HG03135 (cell line): ENCODE measurements around the gene HPCAL1.

Experiments used
- ATAC-seq: cut with Tn5 transposase; IDR thresholded peaks from one replicate; pipeline ENCODE4 v1.9.1; 2021; ENCODE audit warnings: mild to moderate bottlenecking, moderate library complexity; ENCODE audit not compliant: unreplicated experiment

HPCAL1 gene

DNA sequence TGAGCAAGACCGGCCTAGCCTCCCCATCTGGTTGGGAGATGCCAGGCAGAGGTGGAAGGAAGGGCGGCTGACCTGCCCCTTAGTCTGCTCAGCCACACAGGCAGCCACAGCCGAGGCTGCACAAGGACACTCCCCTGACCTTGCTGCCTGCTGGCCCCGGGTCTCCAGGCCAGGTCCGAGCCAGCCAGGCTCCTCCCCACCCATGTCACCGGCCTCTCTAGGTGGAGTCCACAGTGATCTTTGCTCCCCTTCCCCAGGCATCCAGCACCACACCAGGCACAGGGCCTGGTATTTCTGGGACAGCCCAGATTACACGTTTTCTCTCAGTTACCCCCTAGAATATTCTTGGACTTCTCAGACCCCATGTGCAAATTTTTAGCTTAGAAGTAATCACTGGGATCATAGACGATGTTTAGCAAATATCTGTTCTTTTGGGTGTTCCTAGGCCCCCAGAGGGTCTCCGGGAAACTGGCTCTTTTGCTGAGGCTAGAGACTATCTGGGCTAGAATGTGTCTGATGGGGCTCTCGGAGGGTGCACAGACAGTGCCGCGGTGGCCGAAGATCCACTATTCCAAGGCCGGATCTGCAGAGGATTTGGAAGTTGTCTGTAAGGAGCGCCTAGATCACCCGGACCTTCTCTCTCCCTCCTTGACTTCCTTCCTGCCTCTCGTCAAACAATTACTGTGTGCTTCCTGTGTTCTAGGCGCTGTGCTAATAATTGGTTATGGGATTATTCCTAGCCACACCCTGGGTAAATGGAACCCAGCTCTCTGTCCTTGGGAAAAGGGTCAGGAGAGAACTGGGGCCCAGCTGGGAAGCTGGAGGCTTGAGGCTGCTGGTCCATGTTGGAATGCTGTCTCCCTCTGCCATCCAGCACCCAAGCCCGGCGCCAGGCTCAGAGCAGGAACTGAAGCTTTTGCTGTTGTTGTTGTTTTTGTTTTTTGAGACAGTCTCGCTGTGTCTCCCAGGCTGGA is 98.6 kb downstream of the HPCAL1 start:
- ATAC-seq = no peak

DNA sequence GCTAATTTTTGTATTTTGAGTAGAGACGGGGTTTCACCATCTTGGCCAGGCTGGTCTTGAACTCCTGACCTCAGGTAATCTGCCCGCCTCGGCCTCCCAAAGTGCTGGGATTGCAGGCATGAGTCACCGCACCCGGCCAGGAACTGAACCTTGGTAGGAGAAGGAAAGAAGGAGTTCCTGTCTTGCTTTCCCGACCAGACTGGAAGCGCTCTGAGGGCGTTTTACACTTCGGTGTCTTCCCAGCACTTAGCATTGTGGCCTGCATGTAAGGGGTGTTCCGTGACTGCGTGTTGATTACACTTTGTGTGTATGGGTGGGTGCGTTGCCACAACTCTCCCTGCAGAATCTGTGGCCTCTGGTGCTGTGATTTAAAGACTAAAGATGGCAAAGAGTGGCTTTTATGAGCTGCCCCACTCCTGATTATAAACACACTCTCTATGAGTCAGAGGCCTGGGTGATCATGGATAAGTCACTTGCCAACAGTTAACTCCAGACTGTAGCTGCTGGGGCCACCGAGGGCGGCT is 99.4 kb downstream of the HPCAL1 start:
- ATAC-seq = no peak

DNA sequence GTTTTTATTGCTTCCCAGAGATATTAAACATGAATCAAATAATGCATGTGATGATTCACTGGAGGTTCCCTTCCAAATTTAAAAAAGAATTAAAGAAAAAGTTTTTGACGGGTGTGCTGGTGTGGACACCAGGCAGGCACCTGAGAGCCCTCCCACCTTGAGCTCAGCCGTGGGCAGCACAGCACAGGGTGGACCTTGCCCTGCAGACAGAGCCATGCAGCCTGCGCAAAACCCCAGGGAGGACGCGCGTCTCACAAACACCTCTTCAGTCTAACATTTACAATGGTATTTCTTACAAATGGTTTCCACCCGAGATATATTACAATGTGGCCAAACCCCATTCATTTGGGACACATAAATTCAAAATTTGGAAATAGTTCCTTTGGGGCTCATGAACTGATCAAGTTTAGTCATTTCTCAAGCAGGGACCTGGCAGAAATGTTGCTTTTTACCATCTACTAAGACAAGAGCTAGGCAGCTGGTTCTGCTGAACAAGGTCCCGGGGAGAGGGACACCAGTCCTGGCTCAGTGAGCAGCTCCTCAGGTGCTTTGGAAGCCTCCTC is 100.0 kb downstream of the HPCAL1 start:
- no peak for ATAC-seq

DNA sequence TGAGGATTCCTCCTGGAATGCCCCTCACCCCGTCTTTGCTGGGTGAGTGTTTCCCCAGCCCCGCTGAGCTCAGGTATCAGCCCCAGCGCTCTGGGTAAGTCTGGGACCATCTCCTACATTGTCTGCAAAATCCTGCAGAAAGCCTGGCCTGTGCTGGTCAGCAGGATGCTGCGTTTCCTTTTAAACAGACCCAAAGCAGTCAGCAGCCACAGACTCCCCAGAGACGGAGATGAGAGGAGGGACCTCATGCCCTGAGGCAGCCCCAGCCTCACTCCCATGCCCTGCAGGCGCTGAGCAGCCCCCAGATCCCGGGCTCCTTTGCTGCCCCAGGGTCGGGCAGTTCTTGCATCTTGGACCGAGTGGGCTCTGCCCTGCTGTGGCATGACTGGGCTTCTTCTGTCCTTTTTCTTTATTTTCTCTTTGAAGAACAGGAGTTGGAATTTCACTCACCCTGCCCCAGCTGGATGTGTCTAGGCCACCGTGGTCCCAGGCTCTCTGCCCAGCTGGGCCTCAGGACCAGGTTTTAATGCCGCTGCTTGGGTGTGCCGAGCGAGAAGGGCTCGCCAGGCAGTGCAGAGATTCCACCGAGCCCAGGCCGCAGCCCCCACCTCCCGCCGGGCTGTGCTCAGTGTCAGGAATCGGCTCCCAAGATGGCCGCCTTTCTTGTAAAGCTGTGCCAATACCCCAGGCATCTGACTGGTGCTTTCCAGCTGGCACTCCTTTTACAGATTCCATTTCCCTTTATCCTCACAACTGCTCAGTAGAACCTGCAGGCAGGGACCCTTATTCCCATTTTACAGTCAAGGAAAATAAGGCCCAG is 101.8 kb downstream of the HPCAL1 start:
- no peak for ATAC-seq

DNA sequence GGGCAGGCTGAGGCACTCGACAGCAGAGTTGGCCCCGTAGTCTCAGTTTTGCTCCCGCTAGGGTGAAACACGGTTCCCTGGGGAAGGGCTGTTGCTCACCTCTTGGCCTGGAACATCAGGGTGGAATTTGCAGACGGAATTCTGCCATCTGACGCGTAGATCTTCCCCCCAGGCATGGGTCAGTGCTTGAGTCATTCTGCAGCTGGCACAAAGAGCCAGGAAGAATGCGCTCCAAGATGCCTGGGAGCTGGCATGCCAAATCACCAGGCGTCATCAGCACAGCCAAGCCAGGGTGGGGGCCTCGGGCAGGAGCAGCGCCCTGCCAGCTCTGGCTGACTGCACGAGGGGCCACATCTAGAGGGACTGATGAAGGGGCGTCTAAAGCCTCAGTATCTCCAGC is 102.7 kb downstream of the HPCAL1 start:
- ATAC-seq = no peak

DNA sequence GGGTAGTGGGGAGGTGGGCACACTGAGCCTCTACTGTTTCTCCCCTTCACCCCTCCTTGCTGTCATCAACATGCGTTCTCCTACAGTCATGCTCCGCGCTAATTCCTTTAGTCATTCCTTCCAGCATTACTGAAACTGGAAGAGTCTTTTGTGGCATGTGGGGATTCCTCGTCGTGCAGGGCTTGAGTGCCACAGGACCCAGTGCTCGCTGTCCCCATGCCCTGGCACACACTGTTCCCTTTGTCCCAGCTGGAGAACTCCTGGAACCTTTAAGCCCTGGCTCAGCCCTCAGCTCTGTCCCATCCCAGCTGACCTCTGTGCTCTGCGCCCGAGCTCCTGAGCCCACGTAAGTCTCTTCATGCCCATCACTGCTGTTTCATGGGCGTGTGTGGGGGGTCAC is 103.3 kb downstream of the HPCAL1 start:
- no peak for ATAC-seq

DNA sequence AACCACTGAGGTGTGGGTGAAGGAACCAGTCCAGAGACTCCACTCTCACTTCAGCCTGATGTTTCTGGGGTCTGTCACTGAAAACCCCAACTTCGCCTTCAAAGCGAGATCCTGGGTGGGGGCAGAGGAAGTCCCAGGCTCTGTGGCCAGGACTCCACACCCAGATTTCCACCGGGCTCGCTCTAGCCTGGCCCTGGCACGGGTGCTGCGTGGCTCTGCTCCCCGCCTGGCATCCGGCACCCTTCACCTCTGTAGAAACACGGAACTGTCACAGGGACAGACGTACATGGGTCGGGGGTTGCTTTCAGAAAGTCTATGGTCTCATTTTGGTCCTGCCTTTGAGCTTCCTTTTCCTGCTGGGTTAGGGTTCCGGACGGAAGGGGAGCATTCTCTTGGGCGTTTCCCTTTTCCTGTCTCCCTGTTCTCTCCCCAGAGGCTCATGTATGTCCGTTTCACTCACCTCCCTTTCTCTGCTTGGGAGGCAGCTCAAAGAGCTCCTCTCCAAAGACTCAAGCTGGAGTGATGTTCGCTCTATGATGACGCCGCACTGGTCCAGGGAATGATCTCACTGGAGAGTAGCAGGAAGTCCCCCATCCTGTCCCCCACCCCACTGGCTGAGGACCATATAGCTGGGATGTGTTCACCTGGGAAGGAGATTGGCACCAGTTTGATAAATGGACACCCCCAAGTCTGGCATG is 103.9 kb downstream of the HPCAL1 start:
- no peak for ATAC-seq

DNA sequence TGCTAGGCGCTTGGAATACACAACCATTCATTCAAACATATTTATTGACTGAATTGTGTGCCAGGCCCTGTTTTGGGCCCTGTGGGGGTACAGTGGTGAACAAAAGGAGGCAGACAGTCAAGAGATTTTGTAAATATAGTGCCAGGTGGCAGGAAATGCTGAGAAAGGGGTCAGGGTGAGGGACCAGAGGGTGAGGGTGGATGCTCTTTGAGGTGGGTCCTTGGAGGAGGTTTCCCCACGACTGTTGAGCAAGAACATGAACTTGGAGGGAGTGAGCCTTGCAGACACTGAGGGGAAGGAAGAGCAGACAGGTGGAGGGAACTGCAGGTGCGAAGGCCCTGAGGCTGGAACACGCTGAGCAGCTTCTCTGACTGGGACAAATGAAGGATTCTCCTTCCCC is 104.7 kb downstream of the HPCAL1 start:
- no peak for ATAC-seq

DNA sequence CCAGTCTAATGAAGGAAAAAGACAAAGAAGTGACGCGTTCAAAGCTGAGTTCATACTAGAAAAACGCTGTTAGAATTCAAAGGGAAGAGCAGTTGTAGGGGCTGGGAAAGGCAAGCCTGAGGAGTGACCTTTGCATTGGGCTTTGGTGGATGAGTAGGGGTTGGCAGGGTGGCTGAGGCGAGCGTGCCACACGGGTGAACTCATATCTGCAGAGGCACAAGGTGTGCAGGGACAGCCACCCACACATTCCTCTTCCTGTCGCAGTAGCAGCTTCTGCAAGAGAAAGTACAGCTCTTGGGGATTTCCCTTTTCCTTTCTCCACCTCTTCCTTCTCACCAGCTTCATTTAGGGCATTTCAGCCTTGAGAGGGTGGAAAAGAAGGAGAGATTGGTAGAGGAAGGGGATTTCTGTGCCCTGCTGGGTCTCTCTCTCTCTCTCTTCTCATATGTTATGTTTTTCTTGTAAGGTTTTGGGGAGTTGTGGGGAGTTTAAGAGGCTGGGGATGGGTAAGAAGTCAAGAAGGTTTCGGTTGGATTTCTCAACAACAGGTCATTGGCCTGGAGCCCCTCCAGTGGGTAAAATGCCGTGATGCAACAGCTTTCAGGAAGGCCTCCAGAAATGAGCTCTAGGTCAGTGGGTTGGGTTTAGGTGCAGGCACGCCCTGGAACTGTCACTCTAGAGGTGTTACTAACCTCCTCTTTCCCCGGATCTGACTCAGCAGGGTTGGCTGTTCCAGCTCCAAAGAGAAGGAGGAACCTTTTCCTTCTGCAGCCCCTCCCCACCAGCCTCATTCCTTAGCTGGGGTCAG is 105.3 kb downstream of the HPCAL1 start:
- no peak for ATAC-seq

DNA sequence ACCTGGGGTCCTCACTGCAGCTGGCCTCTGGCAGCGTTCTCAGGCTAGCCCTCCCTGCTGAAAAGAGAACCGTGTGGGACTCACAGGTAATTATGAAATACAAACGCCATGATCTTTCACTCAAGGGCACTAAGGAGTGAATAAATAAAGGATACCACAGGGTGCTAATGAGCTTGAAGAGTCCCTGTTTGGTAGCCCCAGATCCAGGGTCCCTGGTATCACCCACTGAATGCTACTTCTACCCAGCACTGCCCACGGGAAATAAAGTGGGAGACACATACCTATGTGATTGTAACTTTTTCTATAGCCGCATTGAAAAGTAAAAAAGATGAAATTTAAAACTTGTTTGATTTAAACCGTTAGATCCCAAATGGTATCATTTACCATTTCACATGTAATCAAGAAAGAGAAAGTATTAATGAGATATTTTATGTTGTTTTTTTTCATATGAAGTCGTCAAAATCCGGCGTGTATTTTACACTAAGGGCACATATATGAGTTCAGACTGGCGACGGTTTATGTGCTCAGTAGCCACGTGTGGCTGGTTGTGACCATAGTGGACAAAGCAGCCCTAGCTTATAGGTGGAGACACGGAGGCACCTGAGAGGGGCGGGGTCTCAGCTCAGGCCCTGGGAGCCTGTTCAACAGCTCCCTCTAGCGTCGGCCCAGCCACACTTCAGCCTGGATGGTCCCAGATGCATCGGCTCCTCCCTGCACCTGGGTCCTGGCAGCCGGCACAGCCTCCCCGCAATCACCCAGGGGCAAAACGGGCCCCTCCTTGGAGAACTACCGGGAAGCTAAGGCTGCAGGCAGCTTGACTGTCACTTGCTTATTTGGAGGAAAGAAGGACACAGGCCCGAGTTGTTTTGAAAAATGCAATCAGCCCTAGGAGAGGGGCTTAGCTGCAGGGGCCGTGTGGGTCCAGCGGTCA is 106.2 kb downstream of the HPCAL1 start:
- peak; percentile 43 for ATAC-seq

DNA sequence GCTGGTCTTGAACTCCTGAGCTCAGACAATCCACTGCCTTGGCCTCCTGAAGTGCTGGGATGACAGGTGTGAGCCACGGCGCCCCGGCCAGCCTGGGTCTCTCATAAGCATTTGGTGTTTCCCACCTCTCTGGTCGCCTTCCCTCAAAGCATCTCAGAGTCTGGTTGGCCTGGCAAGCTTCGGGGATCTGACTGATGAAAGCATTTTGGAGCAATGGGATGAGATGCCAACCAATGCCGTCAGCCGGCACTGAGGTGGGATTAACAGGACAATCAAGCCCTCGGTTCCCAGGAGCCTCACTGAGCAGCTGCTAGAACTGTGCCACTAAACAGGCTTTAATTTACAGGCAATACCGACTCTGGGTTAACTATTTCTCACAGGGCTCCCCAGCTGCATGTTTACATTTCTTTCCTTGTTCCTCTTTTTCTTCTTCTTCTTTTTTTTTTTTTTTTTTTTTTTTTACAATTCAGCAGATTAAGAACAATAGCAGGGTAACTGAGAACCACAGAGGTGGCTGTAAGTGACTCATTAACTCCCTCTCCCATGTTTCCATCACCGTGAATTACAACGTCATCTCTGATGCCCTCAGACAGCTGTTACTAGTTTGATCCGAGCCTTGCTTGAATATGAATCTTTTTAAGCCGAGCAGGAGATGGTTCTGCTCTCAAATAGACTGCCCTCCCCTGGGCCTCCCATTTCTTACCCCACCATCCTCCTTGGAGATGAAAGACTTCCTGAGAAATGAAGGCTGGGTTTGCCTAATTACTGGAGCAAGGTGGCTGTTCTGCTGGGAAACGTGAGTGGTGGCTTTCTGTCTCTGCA is 107.5 kb downstream of the HPCAL1 start:
- peak; percentile 73 for ATAC-seq

DNA sequence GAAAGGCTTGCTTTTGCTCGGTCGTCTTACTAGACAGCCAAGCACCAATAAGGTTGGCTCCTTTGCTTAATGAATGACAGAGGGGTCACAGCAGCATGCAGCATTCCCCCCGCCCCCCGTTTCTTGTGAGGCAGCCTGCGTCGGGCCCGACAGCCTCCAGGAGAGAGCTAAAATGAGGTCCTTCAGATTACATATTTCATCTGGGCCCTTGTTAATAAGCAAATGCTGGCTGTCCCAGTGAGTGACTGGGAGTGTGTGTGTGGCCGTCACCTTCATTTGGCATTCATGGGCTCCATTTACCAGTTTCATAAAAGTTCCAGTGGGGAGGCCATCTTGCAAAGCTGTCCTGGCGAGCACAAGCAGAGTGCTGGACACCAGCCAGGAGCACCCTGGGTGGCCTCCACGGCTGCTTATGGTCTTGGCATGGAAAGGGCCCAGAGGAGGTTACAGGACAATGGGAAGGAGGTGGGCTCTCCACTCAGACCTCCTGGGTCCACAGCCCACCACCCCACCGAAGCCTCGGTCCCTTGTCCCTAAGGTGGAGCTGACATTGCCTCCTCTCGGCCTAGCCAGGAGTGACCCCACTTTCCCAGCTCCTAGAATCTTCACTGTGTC is 108.2 kb downstream of the HPCAL1 start:
- ATAC-seq = no peak

DNA sequence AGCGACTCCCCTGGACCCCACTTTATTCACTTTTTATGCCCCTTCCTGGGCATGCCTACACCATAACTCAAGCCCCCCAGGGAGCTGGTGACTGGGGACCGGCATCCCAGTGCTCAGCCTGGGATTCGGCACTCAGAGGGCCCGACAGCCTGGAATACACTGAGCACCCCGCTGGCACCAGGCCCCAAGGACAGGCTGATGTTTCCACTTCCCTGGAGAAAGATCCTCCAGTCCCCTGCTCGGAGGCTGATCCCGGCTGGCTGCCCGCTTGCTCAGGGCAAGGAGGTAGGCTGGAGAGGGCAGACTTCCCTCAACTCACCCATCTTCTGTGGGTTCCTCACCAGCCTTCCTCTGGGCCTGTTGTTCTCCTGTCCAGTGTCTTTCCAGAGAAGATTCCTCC is 108.9 kb downstream of the HPCAL1 start:
- no peak for ATAC-seq

DNA sequence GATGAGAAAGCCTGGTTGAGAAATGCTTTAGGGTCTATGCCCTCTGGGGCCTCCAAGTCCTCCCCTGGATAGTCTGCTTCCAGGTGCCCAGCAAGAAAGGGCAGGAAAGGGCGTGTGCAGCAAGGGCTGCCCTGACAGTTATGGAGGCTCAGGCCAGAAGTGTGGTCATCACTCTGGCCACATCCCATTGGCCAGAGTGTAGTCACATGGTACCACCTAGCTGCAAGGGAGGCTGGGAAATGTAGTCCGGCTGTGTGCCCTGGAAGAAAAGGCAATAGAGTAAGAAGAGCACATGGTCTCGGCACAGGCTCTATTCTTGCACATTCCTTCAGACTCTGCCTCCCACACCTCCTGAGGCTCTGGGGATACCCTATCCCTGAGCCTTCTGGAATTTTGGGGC is 109.7 kb downstream of the HPCAL1 start:
- ATAC-seq = peak; percentile 21

DNA sequence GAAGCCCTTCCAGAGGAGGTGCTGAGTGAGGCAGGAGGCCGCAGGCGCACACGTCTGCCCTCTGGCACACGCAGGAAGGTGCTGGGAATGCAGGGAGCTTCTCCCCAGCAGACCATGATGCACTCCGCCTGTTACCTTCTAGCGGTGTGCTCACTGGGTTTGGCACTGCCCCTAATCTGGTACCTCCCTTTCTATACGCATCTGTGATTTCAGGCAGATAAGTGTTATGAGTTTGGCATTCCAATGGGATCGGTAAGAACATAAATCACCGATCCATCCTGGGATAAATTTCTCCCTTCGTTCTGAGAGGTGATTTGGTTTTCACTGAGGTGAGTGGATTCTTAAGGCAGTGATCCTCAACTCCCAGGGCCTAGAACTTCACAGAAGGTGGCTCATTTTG is 110.8 kb downstream of the HPCAL1 start:
- ATAC-seq = no peak

DNA sequence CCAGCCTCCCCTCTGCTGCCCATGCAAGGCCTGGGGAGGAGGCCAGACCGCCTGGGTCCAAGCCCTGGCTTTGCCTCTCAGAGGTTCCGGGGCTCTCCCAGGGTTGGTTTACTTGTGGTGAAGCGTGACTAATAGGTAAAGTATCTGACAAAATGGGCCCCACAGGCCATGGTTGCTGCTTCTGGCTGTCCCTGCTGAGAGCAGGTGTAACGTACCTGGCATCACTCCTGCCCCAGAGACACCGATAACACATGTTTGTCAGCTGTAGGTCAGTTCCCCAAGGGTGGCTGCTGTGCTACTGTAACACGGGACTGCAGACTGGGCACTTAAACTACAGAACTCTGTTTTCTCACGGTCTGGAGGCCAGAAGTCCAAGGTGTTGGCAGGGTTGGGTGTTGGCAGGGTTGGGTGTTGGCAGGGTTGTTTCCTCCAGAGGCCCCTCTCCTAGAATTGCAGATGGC is 111.3 kb downstream of the HPCAL1 start:
- ATAC-seq = no peak

DNA sequence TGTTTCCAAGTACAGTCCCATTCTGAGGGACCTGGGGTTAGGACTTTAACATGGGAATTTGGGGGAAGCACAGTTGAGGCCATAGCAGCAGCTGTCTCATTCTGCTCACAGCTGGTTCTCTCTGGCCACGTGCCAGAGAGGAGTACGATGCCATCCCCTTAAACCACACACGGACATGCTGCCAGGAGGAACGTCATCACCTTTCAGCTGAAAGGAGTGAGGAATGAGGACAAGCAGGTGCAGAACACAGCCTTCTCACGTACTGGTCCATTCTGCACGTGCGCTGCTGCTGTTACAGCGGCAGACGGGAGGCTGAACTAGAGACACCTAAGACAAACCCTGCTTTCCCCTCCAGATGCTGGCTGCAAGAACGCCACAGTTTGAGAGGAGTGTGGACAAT is 111.9 kb downstream of the HPCAL1 start:
- ATAC-seq = no peak
